Erythroblast (primary cell): Measurements from ENCODE around the gene BNIP5.

Experiments used
- GATA1 ChIP-seq: IDR thresholded peaks from 2 replicates; pipeline ENCODE4 v1.6.1; 2011; ENCODE audit warnings: low read depth, mild to moderate bottlenecking, control low read depth, low read length, moderate library complexity
- POLR2A ChIP-seq: IDR thresholded peaks from 2 replicates; pipeline ENCODE4 v1.6.1; 2011; ENCODE audit warnings: mild to moderate bottlenecking, low read length

DNA sequence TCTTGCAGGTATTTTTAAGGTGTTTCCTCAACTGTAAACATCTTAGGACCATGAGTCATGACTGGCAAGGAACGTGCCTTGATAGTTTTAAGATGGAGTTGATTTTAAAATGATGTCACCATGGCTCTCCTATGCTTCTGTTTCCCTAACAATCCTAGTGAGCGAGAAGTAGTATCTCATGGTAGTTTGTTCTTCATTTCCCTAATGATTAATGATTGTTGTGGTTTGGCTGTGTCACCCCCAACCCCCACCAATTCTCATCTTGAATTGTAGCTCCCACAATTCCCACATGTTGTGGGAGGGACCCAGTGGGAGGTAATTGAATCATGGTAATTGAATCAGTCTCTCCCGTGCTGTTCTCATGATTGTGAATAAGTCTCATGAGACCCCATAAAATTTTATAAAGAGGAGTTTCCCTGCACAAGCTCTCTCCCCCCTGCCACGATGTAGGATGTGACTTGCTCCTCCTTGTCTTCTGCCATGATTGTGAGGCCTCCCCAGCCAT lies 16.8 kb upstream of the BNIP5 start:
- TF ChIP-seq POLR2A (no peak), GATA1 (no peak)
